Gastroesophageal sphincter (tissue), 3 donors: ENCODE results near the gene BPTF.

Source experiments
- POLR2A ChIP-seq, 2 donors: fragments of 450-650 bp; IDR thresholded peaks; one replicate each; pipeline ENCODE4 v1.6.1; 2017; ENCODE audit warnings: antibody characterized with exemption in 2 of 2, mild to moderate bottlenecking in 2 of 2, moderate library complexity in 1 of 2
- TF ChIP-seq, protein P1 (sequence below), 4 experiments: fragments of 200-600 bp in 2 of 4; fragments of 450-650 bp in 2 of 4; sonication (generic) in 1 of 4; IDR thresholded peaks; one replicate each; pipeline ENCODE4 v1.5.1; 2017 to 2019; ENCODE audit warnings: antibody characterized with exemption in 4 of 4, mild to moderate bottlenecking in 2 of 4, moderate library complexity in 2 of 4

- TF ChIP-seq, protein P1, sequence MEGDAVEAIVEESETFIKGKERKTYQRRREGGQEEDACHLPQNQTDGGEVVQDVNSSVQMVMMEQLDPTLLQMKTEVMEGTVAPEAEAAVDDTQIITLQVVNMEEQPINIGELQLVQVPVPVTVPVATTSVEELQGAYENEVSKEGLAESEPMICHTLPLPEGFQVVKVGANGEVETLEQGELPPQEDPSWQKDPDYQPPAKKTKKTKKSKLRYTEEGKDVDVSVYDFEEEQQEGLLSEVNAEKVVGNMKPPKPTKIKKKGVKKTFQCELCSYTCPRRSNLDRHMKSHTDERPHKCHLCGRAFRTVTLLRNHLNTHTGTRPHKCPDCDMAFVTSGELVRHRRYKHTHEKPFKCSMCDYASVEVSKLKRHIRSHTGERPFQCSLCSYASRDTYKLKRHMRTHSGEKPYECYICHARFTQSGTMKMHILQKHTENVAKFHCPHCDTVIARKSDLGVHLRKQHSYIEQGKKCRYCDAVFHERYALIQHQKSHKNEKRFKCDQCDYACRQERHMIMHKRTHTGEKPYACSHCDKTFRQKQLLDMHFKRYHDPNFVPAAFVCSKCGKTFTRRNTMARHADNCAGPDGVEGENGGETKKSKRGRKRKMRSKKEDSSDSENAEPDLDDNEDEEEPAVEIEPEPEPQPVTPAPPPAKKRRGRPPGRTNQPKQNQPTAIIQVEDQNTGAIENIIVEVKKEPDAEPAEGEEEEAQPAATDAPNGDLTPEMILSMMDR (IDR thresholded peaks at IDR 0.05), result no peak
- TF ChIP-seq POLR2A (IDR thresholded peaks at IDR 0.05), result no peak
Observed at GRCh38 chr17:67784364-67785121, 40.8 kb upstream of the BPTF start.
